BJ (cell line): ENCODE results near the gene PRUNE1. TPM values are rescaled to one million over a fixed set of nuclear protein-coding genes. Genes with fewer than 3 reads are reported as not detected.

Source experiments
- CTCF ChIA-PET: fragments of 350-600 bp; formaldehyde crosslinking; extraction: SDS; loops from one replicate; lab custom pipeline; 2021; ENCODE audit warnings: antibody characterized with exemption, inconsistent platforms; lab: Yijun Ruan, JAX
- POLR2A ChIA-PET: fragments of 300-600 bp; sonication (Branson Sonifier 250); formaldehyde crosslinking; extraction: SDS; loops from one replicate; lab custom pipeline; 2021; ENCODE audit warnings: antibody characterized with exemption; lab: Charles Lee
- DNase-seq: peaks from one replicate; pipeline ENCODE4 v3.0.0-alpha.2; 2011; ENCODE audit warnings: low read depth
- H3K27me3 ChIP-seq: 2 replicates; pipeline ENCODE4 v1.6.0; 2011; ENCODE audit warnings: low read length; ENCODE audit not compliant: control insufficient read depth, insufficient read depth
- H3K36me3 ChIP-seq: 2 replicates; pipeline ENCODE4 v1.5.1; 2011; ENCODE audit warnings: low read length; ENCODE audit not compliant: control insufficient read depth, insufficient read depth
- H3K4me3 ChIP-seq: 2 replicates; pipeline ENCODE4 v1.5.1; 2011; ENCODE audit warnings: low read depth, mild to moderate bottlenecking, control low read depth, low read length
- CTCF ChIP-seq: IDR thresholded peaks from 2 replicates; pipeline ENCODE4 v1.5.1; 2011; ENCODE audit warnings: low read depth, mild to moderate bottlenecking, control low read depth, inconsistent platforms, low read length, moderate library complexity; ENCODE audit not compliant: insufficient read depth
- polyA plus RNA-seq: library from polyadenylated mRNA; depleted of rRNA; stranded (reverse); fragments of >200 nt; gene quantifications from 2 replicates; pipeline ENCODE4 v1.2.3, GENCODE V29; 2011

The PRUNE1 gene
- polyA plus RNA-seq, 1 experiment, result 16.2 TPM

DNA sequence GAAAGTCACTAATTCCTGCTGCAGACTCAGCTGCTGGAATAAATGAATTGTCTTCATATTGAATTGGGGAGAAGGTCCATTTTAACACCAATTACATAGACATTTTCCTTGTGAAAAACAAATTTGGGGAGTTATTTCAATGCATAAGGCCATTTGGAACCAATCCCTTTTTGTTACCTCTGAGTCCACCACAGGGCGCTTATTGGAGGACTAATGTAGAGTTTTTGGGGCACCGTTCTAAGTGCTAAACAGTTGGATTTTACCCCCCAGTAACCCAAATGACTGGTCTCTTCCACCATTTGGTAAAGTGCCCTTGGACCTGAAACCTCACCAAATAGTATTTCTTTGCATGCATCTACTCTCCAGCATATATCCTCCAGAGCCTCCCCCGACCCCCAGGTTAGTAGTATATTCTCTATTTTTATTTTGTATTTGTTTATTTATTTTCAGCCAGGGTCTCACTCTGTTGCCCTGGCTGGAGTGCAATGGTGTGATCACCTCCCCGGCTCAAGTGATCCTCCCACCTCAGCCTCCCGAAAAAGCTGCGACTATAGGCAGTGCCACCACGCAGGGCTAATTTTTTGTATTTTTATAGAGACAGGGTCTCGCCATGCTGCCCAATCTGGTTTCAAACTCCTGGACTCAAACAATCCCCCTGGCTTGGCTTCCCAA, 1.6 kb downstream of the PRUNE1 start:
- no peak for TF ChIP-seq CTCF
- Histone ChIP-seq H3K36me3 (no peaks in the 10 kb centered on the region), H3K27me3 (no peaks in the 10 kb centered on the region), H3K4me3 (no peak overlapping the region)
- DNase-seq, result no peak
- CTCF ChIA-PET, result interaction anchor here (0.6 to 1.6 kb wide), 3 partner anchors 14 to 19 kb away, joined by 3 read pairs; no protein-coding TSS in a partner anchor
- POLR2A ChIA-PET, result interaction anchor here (0.6 kb wide), 1 partner anchor 234 kb away, joined by 14 read pairs; no protein-coding TSS in a partner anchor

DNA sequence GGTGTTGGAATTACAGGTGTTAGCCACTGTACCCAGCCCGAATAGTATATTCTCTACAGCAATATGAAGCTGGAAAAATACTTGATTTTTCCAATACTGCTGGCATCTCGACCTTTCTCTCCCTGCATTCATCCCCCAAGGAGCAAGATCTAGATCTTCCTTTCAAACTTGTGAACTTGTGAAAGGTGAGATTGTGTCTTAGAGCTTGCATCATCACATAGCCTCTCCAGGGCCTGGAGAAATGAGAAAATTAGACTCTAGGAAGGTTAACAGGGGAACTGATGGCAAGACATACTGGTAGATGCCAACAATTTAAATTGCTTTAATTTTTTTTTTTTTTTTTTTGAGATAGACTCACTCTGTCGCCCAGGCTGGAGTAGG, 2.1 kb downstream of the PRUNE1 start:
- no peaks in the 10 kb centered on the region for H3K36me3 ChIP-seq
- no peaks in the 10 kb centered on the region for H3K27me3 ChIP-seq
- no peak for TF ChIP-seq CTCF
- CTCF ChIA-PET, result interaction anchor here (0.9 kb wide), 1 partner anchor 14 kb away, joined by 3 read pairs; no protein-coding TSS in a partner anchor
- POLR2A ChIA-PET, result no interaction called here
- no peak for DNase-seq
- no peak overlapping the region for H3K4me3 ChIP-seq

GRCh38 chr1:151011154-151011850, 3.1 kb downstream of the PRUNE1 start:
- no peaks in the 10 kb centered on the region for H3K27me3 ChIP-seq
- H3K36me3 ChIP-seq, result no peaks in the 10 kb centered on the region
- TF ChIP-seq CTCF, result no peak
- POLR2A ChIA-PET, result no interaction called here
- CTCF ChIA-PET, result interaction anchor here (1.1 to 1.2 kb wide), 2 partner anchors 13 to 17 kb away, joined by 3 to 4 read pairs; no protein-coding TSS in a partner anchor
- DNase-seq, result no peak
- no peak overlapping the region for H3K4me3 ChIP-seq

DNA sequence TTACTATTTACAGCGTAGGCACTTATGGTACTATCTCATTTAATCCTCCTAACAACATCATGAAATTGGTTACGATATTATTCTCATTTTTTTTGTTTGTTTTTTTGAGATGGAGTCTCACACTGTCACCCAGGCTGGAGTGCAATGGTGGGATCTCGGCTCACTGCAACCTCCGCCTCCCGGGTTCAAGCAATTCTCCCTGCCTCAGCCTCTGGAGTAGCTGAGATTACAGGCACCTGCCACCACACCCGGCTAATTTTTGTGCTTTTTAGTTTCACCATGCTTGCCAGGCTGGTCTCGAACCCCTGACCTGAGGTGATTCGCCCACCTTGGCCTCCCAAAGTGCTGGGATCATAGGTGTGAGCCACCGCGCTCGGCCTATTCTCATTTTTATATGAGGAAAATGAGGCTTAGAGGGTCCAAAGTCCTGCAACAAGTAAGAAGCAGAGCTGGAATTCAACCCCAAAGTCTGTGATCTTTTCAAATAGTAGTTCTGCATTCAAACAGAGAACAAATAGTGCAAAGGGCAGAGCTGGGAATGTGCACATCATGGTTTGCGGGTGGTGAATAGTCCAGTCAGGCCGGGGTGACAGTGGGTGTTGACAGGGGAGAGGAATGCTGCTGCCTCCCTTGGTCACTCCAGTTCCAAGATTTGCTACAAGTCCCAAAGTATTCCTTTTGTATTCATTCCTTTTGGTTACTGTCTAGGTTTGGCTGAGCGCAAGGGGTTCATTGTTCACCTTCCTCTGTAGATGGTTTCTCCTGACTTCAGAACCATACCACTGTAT, 4.6 kb downstream of the PRUNE1 start:
- CTCF ChIA-PET, result interaction anchor here (0.7 to 1.2 kb wide), 2 partner anchors 12 to 19 kb away, joined by 3 read pairs; no protein-coding TSS in a partner anchor
- H3K27me3 ChIP-seq, result no peaks in the 10 kb centered on the region
- POLR2A ChIA-PET, result no interaction called here
- H3K4me3 ChIP-seq, result no peak overlapping the region
- TF ChIP-seq CTCF, result no peak
- H3K36me3 ChIP-seq, result no peaks in the 10 kb centered on the region
- no peak for DNase-seq

DNA sequence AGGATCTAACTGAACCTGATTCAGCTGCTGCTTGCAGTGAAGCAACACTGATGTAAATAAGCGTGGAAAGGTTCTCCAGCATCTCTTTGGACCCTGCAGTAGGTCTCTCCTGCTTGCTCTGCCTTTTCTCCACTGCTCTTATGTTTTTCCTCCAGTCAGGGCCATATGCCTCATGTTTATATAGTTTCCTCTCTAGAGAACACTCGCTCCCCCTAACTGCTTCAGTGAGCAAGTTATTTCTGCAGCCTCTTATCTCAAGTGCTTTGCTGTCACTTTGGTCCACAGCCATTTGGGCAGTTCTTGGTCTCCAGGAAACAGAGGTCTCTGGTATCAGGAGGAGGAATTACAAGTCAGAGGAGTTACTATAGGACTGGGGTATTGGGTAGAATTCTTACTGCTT, 5.3 kb downstream of the PRUNE1 start:
- ChIA-PET POLR2A (no interaction called here), CTCF (interaction anchor here (0.5 kb wide), 1 partner anchor 11 kb away, joined by 4 read pairs; no protein-coding TSS in a partner anchor)
- DNase-seq, result no peak
- no peak for TF ChIP-seq CTCF
- Histone ChIP-seq H3K27me3 (no peaks in the 10 kb centered on the region), H3K36me3 (no peaks in the 10 kb centered on the region; the same call in 1 of the 2 replicates), H3K4me3 (no peak overlapping the region)
